ENCODE data around the gene FGD6. TPM values are rescaled to one million over a fixed set of nuclear protein-coding genes. Genes with fewer than 3 reads are reported as not detected.

FGD6 gene
- total and polyA plus RNA-seq, 2 experiments from 2014 or later: 12.9 to 32.4 TPM

- H3K4me1 Mint-ChIP-seq: peaks cover 28% of the 10 kb centered on the region
- no peak for DNase-seq (ENCODE audit: low spot score)
- H3K4me2 ChIP-seq: no peak overlapping the region
- peaks cover 9% of the 10 kb centered on the region for H3K4me1 ChIP-seq (ENCODE audit: insufficient read depth)
- no peaks in the 10 kb centered on the region; the same call in 1 of the 2 replicates for H3K36me3 ChIP-seq (ENCODE audit: insufficient read depth)
- no peak overlapping the region for H2AFZ ChIP-seq
- H3K79me2 ChIP-seq (replicated peaks; ENCODE audit: insufficient read depth): no peaks in the 10 kb centered on the region; the same call in none of the 2 replicates
- H3K27ac ChIP-seq (ENCODE audit: low read depth): no peak overlapping the region
- H3K27me3 Mint-ChIP-seq (ENCODE audit: insufficient read depth, low read depth, poor library complexity): peaks cover 6% of the 10 kb centered on the region
- TF ChIP-seq CTCF (conservative IDR thresholded peaks at IDR 0.05; ENCODE audit: low read depth in 2 of 2): no peak
- no peak for TF ChIP-seq ZNF331 (CRISPR knock-in tag; IDR thresholded peaks at IDR 0.05; ENCODE audit: low read depth)
- no peaks in the 10 kb centered on the region for H3K9me2 ChIP-seq (ENCODE audit: insufficient read depth)
- H3K36me3 Mint-ChIP-seq (ENCODE audit: low read depth): peaks cover 35% of the 10 kb centered on the region
- no peaks in the 10 kb centered on the region; the same call in 1 of the 2 replicates for H3F3A ChIP-seq (replicated peaks; ENCODE audit: low read depth)
- no peaks in the 10 kb centered on the region for H3K9me3 Mint-ChIP-seq
- no peak overlapping the region for H3K27ac Mint-ChIP-seq
- H3K4me3 Mint-ChIP-seq: no peak overlapping the region
- no peak for ATAC-seq
- no peaks in the 10 kb centered on the region for H3K27me3 ChIP-seq (ENCODE audit: insufficient read depth)
- no peaks in the 10 kb centered on the region; the same call in 1 of the 2 replicates for H4K20me1 ChIP-seq (replicated peaks; ENCODE audit: insufficient read depth)
- H3K4me3 ChIP-seq: no peak overlapping the region
Observed at GRCh38 chr12:95258803-95259202, 41.5 kb upstream of the FGD6 start.

- Histone ChIP-seq H3K4me3 (no peak overlapping the region), H2AFZ (no peak overlapping the region), H3K27ac (ENCODE audit: low read depth) (no peak overlapping the region), H3K79me2 (replicated peaks; ENCODE audit: insufficient read depth) (no peaks in the 10 kb centered on the region; the same call in none of the 2 replicates), H3K27me3 (ENCODE audit: insufficient read depth) (no peaks in the 10 kb centered on the region), H3K36me3 (ENCODE audit: insufficient read depth) (no peaks in the 10 kb centered on the region; the same call in 1 of the 2 replicates), H3F3A (replicated peaks; ENCODE audit: low read depth) (no peaks in the 10 kb centered on the region; the same call in 1 of the 2 replicates), H3K4me2 (no peak overlapping the region), H3K9me2 (ENCODE audit: insufficient read depth) (no peaks in the 10 kb centered on the region), H3K4me1 (ENCODE audit: insufficient read depth) (peaks cover 9% of the 10 kb centered on the region), H4K20me1 (replicated peaks; ENCODE audit: insufficient read depth) (no peaks in the 10 kb centered on the region; the same call in 1 of the 2 replicates)
- DNase-seq (ENCODE audit: low spot score) (no peak), ATAC-seq (no peak; the same call in 2 of the 3 replicates)
- Mint-ChIP-seq H3K4me3 (no peak overlapping the region), H3K36me3 (ENCODE audit: low read depth) (peaks cover 38% of the 10 kb centered on the region), H3K9me3 (no peaks in the 10 kb centered on the region), H3K4me1 (peaks cover 28% of the 10 kb centered on the region), H3K27ac (no peak overlapping the region), H3K27me3 (ENCODE audit: insufficient read depth, low read depth, poor library complexity) (peaks cover 6% of the 10 kb centered on the region)
- TF ChIP-seq ZNF331 (CRISPR knock-in tag; IDR thresholded peaks at IDR 0.05; ENCODE audit: low read depth) (no peak), EZH2 (IDR thresholded peaks at IDR 0.05; ENCODE audit: low read depth, unreplicated experiment) (no peak), ZNF462 (CRISPR knock-in tag; IDR thresholded peaks at IDR 0.05) (no peak)
Observed at GRCh38 chr12:95258151-95258550, 40.9 kb upstream of the FGD6 start.
